LNCAP (cell line): Measurements from ENCODE around the gene SQSTM1.

Source experiments
- CTCF ChIP-seq: fragments of 450-650 bp; IDR thresholded peaks from 2 replicates; pipeline ENCODE4 v1.5.1; 2017; ENCODE audit warnings: mild to moderate bottlenecking

The SQSTM1 gene

GRCh38 chr5:179791881-179792611, 28.7 kb upstream of the SQSTM1 start:
- no peak for TF ChIP-seq CTCF

GRCh38 chr5:179792612-179793467, 27.9 kb upstream of the SQSTM1 start:
- TF ChIP-seq CTCF = no peak

- no peak for TF ChIP-seq CTCF
Observed at GRCh38 chr5:179793468-179794139, 27.1 kb upstream of the SQSTM1 start, which contains the start of gene LTC4S. Gene LTC4S (plus strand): TSS chr5:179793986. CDS start chr5:179794081, 95 bp downstream.

GRCh38 chr5:179794171-179794570, 26.5 kb upstream of the SQSTM1 start:
- no peak for TF ChIP-seq CTCF

- TF ChIP-seq CTCF = no peak
Observed at GRCh38 chr5:179794575-179794974, 26.1 kb upstream of the SQSTM1 start.

GRCh38 chr5:179795049-179795862, 25.4 kb upstream of the SQSTM1 start:
- no peak for TF ChIP-seq CTCF
